ENCODE measurements around the gene PSMB10. TPM values are rescaled to one million over a fixed set of nuclear protein-coding genes. Genes with fewer than 3 reads are reported as not detected.

Gene PSMB10
- total RNA-seq, 6 donors from 2014 or later: 48.2 to 106 (median 60.6) TPM

DNA sequence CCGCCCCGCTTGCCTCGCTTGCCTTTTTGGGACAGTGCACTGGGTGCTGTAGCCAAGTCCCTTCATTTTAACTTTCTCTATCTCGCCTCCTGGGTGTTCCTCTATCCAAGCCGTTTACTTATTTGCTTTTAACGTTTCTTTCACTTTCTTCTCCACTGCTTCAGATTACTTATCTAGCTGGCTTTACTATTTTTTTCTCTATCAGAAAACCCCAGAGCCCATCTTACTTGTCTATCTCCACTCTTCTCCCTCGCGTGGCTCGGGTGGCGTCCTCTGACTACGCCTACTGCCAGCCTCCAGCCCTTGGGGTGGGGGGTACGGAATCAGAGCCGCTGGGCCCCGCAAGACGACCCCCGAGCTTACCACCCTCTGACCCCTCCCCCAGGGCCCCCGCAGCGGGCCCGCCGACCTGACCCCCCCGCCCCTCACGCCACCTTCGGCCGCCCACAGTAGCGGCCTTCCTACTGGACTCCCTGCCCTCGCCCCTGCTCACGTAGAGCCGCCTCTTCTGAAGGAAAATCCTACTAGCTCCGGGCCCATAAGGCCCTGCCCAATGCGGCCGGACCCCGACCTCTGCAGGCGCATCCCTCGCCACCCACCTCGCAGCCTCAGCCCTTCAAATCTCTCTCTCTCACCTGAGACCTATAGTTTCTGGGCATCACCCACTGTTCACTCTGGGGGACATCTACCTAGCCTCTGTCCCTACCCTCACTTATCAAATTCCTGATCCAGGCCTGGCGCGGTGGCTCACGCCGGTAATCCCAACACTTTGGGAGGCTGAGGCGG lies 32.8 kb upstream of the PSMB10 start:
- Histone ChIP-seq H3K9me3 (no peaks in the 10 kb centered on the region), H3K4me1 (peaks cover 19 to 39% (median 28%) of the 10 kb centered on the region in 4 donors), H3K27ac (peak overlapping the region; percentile 90 to 98 (median 96)), H3K4me3 (peak overlapping the region; percentile 49 to 99 (median 76)), H3K27me3 (no peaks in the 10 kb centered on the region), H3K36me3 (peaks cover 0 to 4% (median 0%) of the 10 kb centered on the region in 4 donors)
- DNase-seq (peak in 1 of 2 donors; percentile 78), ATAC-seq (ENCODE audit: low FRiP score in 2 of 2) (no peak)
- TF ChIP-seq POLR2A (IDR thresholded peaks at IDR 0.05) (no peak), POLR2AphosphoS5 (IDR thresholded peaks at IDR 0.05) (no peak)
- 50 to 53% methylated on average over 24 to 33 of the region's 40 CpGs for WGBS, 2 donors

DNA sequence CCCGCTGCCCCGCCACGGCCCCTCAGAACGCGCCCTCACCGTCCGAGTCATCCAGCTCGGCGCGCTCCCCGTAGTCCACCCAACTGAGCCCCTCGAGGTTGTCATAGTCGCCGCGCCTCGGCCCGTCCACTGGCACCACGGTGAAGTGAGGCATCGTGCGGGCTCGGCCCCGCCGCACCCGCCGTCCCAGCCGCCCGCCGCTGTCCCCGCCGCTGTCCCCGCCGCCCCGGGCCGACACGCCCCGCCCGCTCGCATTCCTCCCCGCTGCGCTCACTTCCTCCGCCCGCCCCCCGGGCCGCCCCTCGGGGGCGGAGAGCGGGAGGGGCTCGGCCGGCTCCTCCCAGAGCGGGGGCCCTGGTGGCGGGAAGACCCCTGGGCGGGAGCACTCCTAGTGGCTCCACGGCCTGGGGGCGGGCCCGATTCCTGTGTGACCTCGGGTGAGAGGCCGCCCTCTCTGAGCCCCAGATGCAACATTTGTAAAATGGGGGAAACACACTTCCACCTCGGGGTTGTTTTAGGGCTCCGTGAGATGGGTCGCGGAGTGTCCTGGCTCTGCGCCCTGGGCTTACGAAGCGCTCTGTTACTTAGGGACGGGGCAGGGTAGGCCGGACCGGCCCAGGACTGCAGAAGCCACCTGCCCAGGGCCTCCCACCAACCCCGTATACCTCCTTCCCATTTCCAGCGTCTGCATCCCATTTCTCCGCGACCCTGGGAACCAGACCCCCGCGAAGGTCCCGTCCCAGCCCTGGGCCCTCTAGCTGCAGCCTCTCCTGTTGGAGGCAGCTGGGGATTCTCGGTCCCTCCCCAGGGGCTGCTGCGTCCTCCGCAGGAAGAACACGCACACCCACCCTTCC lies 32.0 kb upstream of the PSMB10 start, which contains the start of gene SLC12A4:
Gene SLC12A4, minus strand, starts transcription at position 238 of the 854 bp plus-strand sequence. Its CDS starts 84 bp downstream, at position 154.
- Histone ChIP-seq H3K27me3 (no peaks in the 10 kb centered on the region), H3K36me3 (peaks cover 0 to 4% (median 0%) of the 10 kb centered on the region in 4 donors), H3K27ac (peak within 1 kb of the TSS; percentile 90 to 98 (median 96)), H3K9me3 (no peaks in the 10 kb centered on the region), H3K4me3 (peak within 1 kb of the TSS; percentile 49 to 99 (median 76)), H3K4me1 (peaks cover 26 to 47% (median 37%) of the 10 kb centered on the region in 4 donors)
- TF ChIP-seq, protein P1, sequence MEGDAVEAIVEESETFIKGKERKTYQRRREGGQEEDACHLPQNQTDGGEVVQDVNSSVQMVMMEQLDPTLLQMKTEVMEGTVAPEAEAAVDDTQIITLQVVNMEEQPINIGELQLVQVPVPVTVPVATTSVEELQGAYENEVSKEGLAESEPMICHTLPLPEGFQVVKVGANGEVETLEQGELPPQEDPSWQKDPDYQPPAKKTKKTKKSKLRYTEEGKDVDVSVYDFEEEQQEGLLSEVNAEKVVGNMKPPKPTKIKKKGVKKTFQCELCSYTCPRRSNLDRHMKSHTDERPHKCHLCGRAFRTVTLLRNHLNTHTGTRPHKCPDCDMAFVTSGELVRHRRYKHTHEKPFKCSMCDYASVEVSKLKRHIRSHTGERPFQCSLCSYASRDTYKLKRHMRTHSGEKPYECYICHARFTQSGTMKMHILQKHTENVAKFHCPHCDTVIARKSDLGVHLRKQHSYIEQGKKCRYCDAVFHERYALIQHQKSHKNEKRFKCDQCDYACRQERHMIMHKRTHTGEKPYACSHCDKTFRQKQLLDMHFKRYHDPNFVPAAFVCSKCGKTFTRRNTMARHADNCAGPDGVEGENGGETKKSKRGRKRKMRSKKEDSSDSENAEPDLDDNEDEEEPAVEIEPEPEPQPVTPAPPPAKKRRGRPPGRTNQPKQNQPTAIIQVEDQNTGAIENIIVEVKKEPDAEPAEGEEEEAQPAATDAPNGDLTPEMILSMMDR (IDR thresholded peaks at IDR 0.05): peak in 2 of 6 experiments; percentile 12 to 15
- peak in 3 of 4 donors; percentile 91 to 97 (median 94) for TF ChIP-seq POLR2A (IDR thresholded peaks at IDR 0.05)
- TF ChIP-seq POLR2AphosphoS5 (IDR thresholded peaks at IDR 0.05): peak; percentile 67 to 89
- TF ChIP-seq EP300 (IDR thresholded peaks at IDR 0.05): peak in 1 of 4 donors; percentile 32
- ATAC-seq (ENCODE audit: low FRiP score in 2 of 2): peak; percentile 92 to 97
- peak; percentile 89 to 97 for DNase-seq
- 1% methylated on average over 16 to 25 of the region's 78 CpGs for WGBS, 2 donors

DNA sequence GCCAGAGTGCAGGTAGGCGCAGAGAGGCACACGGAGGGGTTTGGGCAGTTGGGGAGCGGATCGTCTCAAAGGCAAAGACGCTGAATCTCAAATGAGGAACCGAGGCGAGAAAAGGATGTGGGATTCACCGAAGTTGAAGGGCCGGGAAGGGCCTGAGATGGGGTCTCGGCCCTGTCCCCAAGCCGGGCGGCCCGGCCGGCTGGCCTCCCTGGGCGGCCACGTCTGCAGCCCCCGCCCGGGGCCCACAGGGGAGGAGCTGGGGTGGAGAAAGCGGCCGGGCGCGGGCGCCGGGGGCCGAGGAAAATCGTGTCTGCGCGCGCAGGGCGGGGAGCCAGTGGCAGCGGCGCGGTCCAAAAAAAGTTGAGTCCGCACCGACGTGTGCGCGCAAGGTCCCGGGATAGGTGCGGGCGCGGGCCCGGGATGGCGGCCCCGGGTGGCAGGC lies 31.3 kb upstream of the PSMB10 start:
- peaks cover 32 to 53% (median 43%) of the 10 kb centered on the region in 4 donors for H3K4me1 ChIP-seq
- H3K27me3 ChIP-seq: no peaks in the 10 kb centered on the region
- DNase-seq: peak in 1 of 2 donors; percentile 92
- H3K4me3 ChIP-seq: peak overlapping the region; percentile 40 to 99 (median 76)
- H3K9me3 ChIP-seq: no peaks in the 10 kb centered on the region
- TF ChIP-seq POLR2A (IDR thresholded peaks at IDR 0.05): no peak
- no peak for TF ChIP-seq EP300 (IDR thresholded peaks at IDR 0.05)
- TF ChIP-seq, protein P1 (IDR thresholded peaks at IDR 0.05): no peak
- no peak for TF ChIP-seq POLR2AphosphoS5 (IDR thresholded peaks at IDR 0.05)
- ATAC-seq (ENCODE audit: low FRiP score in 2 of 2): peak in 1 of 2 donors; percentile 64
- WGBS, 2 donors: 0% methylated on average over 17 to 38 of the region's 45 CpGs
- H3K36me3 ChIP-seq: peaks cover 0 to 10% (median 2%) of the 10 kb centered on the region in 4 donors
- peak overlapping the region; percentile 90 to 98 (median 96) for H3K27ac ChIP-seq

DNA sequence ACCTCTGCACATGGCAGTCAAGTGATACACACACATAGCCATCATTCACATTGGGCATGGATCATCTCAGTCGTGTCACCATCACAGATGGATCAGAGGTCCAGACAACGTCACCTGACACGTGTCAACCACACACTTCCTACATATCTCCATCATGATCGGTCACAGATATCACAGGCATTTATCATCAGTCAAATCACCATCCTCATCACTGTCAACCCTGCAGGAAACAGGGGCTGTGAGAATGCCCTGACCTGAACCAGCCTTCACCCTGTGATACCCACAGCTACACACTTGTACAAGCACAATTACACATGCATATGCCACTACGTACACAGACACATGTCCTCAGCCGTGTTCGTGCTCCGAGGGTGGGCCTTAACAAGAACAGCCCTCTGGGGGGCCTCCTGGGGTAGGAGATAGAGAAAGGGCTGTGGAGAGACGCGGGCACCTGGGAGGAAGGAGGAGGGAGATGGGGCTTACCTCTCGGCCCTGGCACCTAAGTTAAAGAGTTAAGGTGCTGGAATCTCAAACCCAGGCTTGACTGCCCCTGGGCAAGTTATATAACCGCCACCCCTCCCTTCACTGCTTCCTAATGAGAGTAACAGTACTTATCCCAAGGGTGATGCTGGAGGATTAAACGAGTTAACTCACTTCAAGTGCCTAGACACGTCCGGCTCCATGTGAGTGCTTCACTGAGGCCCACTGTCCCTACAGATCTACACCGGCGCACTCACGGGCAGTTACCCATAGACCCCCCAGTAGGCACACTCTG lies 30.7 kb upstream of the PSMB10 start:
- H3K4me3 ChIP-seq: peak overlapping the region; percentile 40 to 99 (median 76)
- no peak for DNase-seq
- peaks cover 36 to 59% (median 44%) of the 10 kb centered on the region in 4 donors for H3K4me1 ChIP-seq
- peaks cover 0 to 16% (median 7%) of the 10 kb centered on the region in 4 donors for H3K36me3 ChIP-seq
- peak in 1 of 2 donors; percentile 1 for ATAC-seq (ENCODE audit: low FRiP score in 2 of 2)
- TF ChIP-seq POLR2A (IDR thresholded peaks at IDR 0.05) (no peak), POLR2AphosphoS5 (IDR thresholded peaks at IDR 0.05) (peak in 1 of 2 donors; percentile 29)
- H3K9me3 ChIP-seq: no peaks in the 10 kb centered on the region
- H3K27ac ChIP-seq: peak overlapping the region; percentile 90 to 98 (median 96)
- no peaks in the 10 kb centered on the region for H3K27me3 ChIP-seq
- WGBS, 2 donors: 6 to 25% methylated on average over 12 to 18 of the region's 18 CpGs

Data from upper lobe of left lung (tissue), 6 donors.